Peyer's patch (tissue), 4 donors: ENCODE measurements around the gene SF3B2.

Source experiments
- CTCF ChIP-seq, 6 experiments: fragments of 450-650 bp in 4 of 6; fragments of 200-600 bp in 2 of 6; sonication (generic) in 1 of 6; IDR thresholded peaks; one replicate each; pipeline ENCODE4 v1.5.1; 2017 to 2019; ENCODE audit warnings: antibody characterized with exemption in 6 of 6, mild to moderate bottlenecking in 3 of 6, moderate library complexity in 1 of 6
- POLR2A ChIP-seq, 2 donors: fragments of 450-650 bp; IDR thresholded peaks; one replicate each; pipeline ENCODE4 v1.5.1; 2017; ENCODE audit warnings: antibody characterized with exemption in 2 of 2, mild to moderate bottlenecking in 2 of 2, moderate library complexity in 2 of 2

DNA sequence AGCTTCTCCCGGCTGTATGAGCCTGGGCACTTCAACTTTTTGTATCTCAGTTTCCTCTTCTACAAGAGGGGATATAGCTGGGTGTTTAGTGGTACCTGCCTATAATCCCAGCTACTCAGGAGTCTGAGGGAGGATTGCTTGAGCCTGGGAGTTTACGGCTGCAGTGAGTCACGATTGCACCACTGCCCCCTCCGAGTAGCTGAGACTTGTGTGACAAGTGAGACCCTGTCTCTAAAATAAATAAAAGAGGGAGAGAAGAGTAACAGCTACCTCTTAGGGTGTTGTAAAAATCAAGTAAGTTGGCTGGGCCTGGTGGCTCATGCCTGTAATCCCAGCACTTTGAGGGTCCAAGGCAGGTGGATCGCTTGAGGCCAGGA, 15.8 kb upstream of the SF3B2 start:
- no peak for TF ChIP-seq POLR2A (IDR thresholded peaks at IDR 0.05)
- no peak for TF ChIP-seq CTCF (IDR thresholded peaks at IDR 0.05)
